ENCODE data around the gene FHIT. TPM values are rescaled to one million over a fixed set of nuclear protein-coding genes. Genes with fewer than 3 reads are reported as not detected.

FHIT gene
- total RNA-seq, 1 donor, result 16.9 TPM

DNA sequence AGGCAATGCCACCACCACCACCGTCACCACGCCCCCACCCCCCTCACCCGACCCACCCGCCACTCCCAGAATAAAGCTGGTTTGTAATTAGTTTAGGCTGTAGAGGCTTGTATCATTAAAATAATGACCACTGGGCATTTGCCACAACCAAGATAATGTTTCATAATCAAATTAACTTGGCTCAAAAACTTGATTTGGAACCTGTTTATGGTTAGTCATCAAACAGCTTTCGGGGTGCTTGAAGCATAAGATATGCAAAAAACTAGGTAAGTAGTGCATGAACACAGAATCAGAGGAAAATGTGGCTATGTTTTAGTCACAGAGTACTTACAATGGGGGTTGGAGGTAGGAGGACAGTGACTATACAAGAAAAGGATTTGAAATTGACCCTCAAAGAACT lies 115.1 kb downstream of the FHIT start:
- no peak overlapping the region for H3K4me3 ChIP-seq (ENCODE audit: low read length)
- H3K9me3 ChIP-seq (ENCODE audit: low read depth, low read length), result no peaks in the 10 kb centered on the region
- no peaks in the 10 kb centered on the region for H3K4me1 ChIP-seq (ENCODE audit: insufficient read depth, low read length)
- no peaks in the 10 kb centered on the region for H3K27me3 ChIP-seq (ENCODE audit: insufficient read depth, low read length)

DNA sequence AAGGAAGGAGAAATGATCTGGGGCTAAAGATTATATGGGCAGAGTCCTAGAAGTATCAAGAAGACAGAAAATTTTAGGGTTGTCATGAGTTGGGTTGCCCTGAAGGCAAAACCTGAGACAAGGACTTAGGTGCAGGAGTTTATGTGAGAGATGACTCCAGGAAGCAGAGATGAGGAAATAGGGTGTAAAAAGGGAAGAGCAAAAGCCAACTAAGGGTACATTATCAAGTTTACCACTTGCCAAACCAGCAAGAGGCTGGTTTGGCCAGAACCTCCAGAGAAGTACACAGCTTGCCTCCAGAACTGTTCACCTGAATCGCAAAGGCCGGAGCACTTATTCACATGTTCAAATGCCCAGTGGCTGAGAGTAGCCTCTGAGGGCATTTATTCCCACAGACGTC lies 116.7 kb downstream of the FHIT start:
- Histone ChIP-seq H3K27me3 (ENCODE audit: insufficient read depth, low read length) (no peaks in the 10 kb centered on the region), H3K4me3 (ENCODE audit: low read length) (no peak overlapping the region), H3K4me1 (ENCODE audit: insufficient read depth, low read length) (no peaks in the 10 kb centered on the region), H3K9me3 (ENCODE audit: low read depth, low read length) (no peaks in the 10 kb centered on the region)

DNA sequence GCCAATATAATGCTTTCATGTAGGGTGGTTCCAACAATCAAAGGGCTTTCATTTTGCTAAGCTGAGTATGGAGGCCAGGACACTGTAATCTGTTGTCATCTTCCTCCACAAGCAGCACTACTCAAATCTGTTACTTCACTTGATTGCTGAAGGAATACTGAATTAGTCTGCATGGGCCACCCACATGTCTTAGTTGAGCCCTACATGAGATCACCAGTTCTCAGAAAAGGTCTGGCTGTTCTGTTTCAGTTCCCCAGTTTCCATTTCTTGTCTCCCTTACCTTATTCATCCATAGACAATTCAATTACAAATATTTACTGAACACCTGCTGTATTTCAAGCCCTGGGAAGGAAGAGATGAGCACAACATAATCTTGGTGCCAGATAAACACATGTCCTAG lies 119.2 kb downstream of the FHIT start:
- Histone ChIP-seq H3K9me3 (ENCODE audit: low read depth, low read length) (no peaks in the 10 kb centered on the region), H3K27me3 (ENCODE audit: insufficient read depth, low read length) (no peaks in the 10 kb centered on the region), H3K4me1 (ENCODE audit: insufficient read depth, low read length) (no peaks in the 10 kb centered on the region), H3K4me3 (ENCODE audit: low read length) (no peak overlapping the region)

DNA sequence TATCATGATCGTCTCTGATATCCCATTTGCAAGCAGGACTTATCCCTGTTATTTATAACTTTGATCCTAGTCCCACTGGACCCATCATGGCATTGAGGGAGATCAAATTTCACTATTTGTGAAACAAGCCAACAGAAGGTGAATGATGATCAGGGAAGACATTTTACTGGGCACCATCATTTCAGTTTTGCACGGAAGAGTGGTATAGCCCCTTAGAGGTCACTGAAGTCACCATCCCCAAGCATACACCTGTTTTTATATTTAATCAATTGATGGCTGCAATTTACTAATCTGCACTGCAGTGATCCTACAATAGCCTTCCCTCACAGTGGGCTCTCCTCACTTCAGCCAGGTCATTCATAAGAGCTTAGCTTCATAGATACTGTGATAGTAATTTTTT lies 132.4 kb downstream of the FHIT start:
- Histone ChIP-seq H3K27me3 (ENCODE audit: insufficient read depth, low read length) (no peaks in the 10 kb centered on the region), H3K4me1 (ENCODE audit: insufficient read depth, low read length) (no peaks in the 10 kb centered on the region)

DNA sequence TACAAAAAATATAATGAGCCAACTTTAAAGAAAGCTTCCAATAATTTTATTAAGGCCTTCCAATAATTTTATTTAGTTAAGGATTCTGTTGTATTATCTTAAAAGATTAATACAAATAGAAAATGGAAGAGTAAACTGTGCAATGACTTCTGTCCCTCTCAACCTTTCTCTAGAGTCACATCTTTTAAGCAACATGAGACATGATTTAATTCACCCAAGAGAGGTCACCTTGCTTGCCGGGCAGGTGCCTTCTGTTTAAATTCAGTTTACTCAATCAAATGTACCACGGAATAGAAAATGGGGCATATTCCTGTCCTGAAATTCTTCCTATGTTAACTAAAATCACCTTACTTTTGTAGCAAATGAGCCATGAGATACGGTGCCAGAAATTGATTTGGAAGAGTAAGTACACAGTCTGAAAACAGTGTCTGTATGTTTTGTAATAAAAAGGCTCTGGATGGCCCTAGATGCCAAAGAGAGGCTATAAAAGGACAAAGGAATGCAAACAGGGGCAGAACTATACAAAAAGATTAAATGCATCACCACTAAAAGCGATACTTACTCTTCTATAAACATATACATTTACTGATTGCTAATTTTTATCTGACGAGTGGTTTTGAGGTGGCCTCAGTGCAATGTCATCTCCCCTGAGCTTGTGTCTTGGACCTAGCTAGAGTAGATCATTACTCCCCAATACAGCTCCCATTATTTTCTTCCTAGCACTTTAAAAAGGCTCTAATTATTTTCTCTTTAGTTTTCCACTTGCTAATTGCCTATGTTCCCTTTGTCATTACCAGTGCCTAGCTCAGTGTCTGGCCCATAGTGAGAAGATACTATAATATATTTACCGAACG lies 134.0 kb downstream of the FHIT start:
- Histone ChIP-seq H3K9me3 (ENCODE audit: low read depth, low read length) (no peaks in the 10 kb centered on the region), H3K4me3 (ENCODE audit: low read length) (no peak overlapping the region), H3K27me3 (ENCODE audit: insufficient read depth, low read length) (no peaks in the 10 kb centered on the region), H3K4me1 (ENCODE audit: insufficient read depth, low read length) (no peaks in the 10 kb centered on the region)

More for the DNA sequence above, 132.4 kb downstream of the FHIT start:
- no peaks in the 10 kb centered on the region for H3K9me3 ChIP-seq (ENCODE audit: low read depth, low read length)
- no peak overlapping the region for H3K4me3 ChIP-seq (ENCODE audit: low read length)

DNA sequence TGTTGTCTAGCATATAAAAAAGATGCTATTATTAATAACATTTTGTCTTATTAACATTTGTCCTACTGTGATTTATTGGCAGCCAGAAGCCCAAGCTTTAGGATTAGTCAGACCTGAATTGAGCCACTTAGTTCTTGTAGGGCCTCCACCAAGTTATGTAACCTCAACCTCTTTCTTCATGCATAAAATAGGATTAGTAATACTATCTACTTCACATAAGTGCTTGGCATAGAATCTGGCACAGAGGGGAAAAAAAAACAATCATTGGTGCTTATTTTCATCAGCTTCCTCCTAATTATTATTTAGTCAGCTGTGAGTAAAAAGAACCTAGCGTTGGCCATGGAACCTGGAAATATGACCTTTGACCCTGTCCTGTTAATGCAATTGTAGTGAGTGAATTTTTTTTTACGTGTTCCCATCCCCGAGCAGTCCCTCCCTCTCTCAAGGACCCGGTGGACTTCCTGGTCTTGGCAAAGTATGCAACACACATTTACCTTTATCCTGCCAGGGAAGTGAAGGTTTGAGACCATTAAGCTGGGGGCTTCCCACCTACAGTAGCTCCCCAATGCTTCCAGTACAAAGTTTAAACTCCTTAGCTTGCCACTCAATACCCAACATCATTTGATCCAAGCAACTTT lies 136.8 kb downstream of the FHIT start:
- no peak overlapping the region for H3K4me3 ChIP-seq (ENCODE audit: low read length)
- H3K27me3 ChIP-seq (ENCODE audit: insufficient read depth, low read length), result no peaks in the 10 kb centered on the region
- H3K9me3 ChIP-seq (ENCODE audit: low read depth, low read length), result no peaks in the 10 kb centered on the region
- no peaks in the 10 kb centered on the region for H3K4me1 ChIP-seq (ENCODE audit: insufficient read depth, low read length)

DNA sequence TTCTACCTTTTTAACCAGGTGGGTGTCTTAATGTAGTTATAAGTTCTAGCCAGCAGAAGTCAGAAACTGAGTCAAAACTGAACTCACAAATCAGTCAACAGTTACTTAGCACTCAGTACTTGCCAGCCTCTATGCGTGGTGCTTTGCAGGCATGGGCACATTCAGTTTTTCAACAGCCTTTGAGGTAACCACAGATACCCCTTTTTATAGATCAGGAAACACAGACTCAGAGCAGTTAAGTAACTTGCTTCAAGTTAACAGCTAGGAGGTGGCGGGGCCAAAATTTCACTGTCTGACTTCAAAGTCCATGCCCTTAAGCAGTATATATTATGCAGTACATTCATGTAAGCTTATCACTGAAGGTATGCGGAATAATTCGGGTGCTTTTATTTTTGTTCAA lies 139.4 kb downstream of the FHIT start:
- Histone ChIP-seq H3K4me1 (ENCODE audit: insufficient read depth, low read length) (no peaks in the 10 kb centered on the region), H3K27me3 (ENCODE audit: insufficient read depth, low read length) (no peaks in the 10 kb centered on the region), H3K9me3 (ENCODE audit: low read depth, low read length) (no peaks in the 10 kb centered on the region), H3K4me3 (ENCODE audit: low read length) (no peak overlapping the region)

DNA sequence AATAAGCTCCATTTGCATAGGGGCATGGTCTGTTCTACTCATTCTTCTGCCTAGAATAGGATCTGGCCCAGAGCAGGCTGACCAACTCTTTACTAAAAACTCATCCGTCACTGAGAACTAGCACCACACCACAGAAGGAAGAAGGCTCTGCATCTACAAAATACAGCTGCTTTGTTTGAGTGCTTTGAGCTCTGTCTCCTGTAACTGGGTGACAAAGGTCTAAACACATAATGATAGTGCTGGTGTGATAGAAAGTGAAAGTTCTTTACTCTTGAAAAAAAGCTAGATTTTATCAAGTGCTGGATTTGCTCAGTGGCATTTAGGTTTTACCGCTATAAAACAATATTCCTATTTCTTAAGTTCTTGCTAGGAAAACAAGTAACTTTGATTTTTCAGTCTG lies 140.7 kb downstream of the FHIT start:
- Histone ChIP-seq H3K27me3 (ENCODE audit: insufficient read depth, low read length) (no peaks in the 10 kb centered on the region), H3K9me3 (ENCODE audit: low read depth, low read length) (no peaks in the 10 kb centered on the region), H3K4me1 (ENCODE audit: insufficient read depth, low read length) (no peaks in the 10 kb centered on the region), H3K4me3 (ENCODE audit: low read length) (no peak overlapping the region)

DNA sequence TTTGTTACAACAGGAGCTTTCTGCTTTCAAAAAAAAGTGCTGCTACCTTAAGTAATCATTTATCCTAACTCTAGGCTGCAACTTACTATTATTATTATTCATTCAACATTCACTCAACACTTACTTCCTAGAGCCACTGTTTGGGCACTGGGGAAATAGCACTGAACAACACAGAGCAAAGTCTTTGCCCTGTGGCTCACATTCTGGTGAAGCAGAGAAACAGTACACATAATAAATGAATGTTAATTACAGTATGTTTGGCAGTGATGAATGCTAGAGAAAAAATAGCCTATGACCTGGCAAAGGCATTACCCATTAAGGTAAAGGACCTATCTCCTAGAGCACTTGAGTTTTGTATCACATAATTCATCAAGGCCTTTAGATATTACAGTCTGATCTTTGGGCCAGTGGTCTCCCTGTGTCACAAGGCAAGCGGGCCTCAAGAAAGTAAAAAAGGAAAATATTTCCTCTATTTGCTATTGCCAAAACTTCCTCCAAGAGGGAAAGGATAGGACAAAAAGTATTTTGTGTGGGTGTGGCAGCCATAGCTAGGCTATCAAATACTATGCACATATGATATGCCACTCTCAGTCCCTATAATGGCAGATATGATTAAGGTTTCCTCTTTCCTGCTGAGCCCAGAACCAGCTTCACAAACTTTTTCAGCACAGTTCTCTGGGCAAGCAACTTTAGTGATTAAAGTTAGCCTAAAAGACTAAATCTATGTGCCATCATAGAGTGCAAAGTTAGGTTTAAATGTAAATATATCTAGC lies 142.8 kb downstream of the FHIT start:
- no peak overlapping the region for H3K4me3 ChIP-seq (ENCODE audit: low read length)

DNA sequence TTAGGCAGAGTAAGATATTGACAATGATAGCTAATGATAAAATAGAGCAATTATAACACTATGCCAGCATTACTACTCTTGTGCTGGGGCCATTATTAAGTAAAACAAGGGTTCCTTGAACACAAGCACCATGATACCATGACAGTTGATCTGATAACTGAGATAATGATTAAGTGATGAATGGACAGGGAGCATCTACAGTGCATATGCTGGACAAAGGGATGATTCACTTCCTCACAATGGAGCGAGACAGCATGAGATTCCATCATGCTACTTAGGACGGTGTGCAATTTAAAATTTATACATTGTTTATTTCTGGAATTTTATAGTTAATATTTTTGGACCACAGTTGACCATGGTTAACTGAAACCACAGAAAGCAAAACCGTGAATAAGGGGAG lies 156.6 kb downstream of the FHIT start:
- Histone ChIP-seq H3K4me3 (ENCODE audit: low read length) (no peak overlapping the region), H3K9me3 (ENCODE audit: low read depth, low read length) (no peaks in the 10 kb centered on the region), H3K27me3 (ENCODE audit: insufficient read depth, low read length) (no peaks in the 10 kb centered on the region), H3K4me1 (ENCODE audit: insufficient read depth, low read length) (no peaks in the 10 kb centered on the region)

More for the DNA sequence above, 142.8 kb downstream of the FHIT start:
- Histone ChIP-seq H3K9me3 (ENCODE audit: low read depth, low read length) (no peaks in the 10 kb centered on the region), H3K27me3 (ENCODE audit: insufficient read depth, low read length) (no peaks in the 10 kb centered on the region), H3K4me1 (ENCODE audit: insufficient read depth, low read length) (no peaks in the 10 kb centered on the region)

DNA sequence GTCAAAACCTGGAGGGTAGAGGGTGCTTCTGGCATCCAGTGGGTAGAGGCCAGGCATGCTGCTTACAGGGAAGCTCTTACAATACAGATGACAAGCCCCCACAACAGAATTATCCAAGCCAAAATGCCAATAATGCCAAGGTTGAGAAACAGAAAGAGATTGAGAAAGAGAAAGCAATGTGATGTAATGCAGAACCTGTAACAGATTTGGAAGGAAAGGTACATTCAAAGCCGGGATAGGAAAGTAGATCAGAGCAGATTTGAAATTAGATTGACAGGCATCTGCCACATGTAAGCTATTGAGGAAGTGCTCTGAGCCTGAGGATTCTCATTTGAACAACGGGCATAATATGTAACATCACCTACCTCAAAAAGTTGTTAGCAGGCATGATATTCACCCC lies 157.9 kb downstream of the FHIT start:
- Histone ChIP-seq H3K27me3 (ENCODE audit: insufficient read depth, low read length) (no peaks in the 10 kb centered on the region), H3K9me3 (ENCODE audit: low read depth, low read length) (no peaks in the 10 kb centered on the region), H3K4me3 (ENCODE audit: low read length) (no peak overlapping the region), H3K4me1 (ENCODE audit: insufficient read depth, low read length) (no peaks in the 10 kb centered on the region)

DNA sequence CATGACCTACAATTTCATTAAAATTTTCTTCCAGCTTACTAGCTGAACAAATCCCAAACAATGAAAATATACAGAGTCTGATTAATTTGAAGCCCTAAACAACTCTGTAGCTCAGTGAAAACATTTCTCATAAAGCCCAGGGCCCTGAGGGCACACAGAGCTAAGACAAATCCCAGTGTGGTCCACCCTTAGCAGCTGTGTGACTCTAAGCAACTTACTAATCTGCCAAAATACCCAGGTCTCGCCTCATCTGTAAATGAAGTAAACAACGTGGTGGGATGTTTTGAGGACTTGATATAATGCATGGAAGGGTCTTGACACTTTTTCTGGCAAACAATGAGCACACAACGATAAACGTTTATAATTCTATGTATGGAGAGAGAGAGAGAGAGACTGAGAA lies 158.4 kb downstream of the FHIT start:
- no peak overlapping the region for H3K4me3 ChIP-seq (ENCODE audit: low read length)
- no peaks in the 10 kb centered on the region for H3K4me1 ChIP-seq (ENCODE audit: insufficient read depth, low read length)
- H3K9me3 ChIP-seq (ENCODE audit: low read depth, low read length), result no peaks in the 10 kb centered on the region
- no peaks in the 10 kb centered on the region for H3K27me3 ChIP-seq (ENCODE audit: insufficient read depth, low read length)

DNA sequence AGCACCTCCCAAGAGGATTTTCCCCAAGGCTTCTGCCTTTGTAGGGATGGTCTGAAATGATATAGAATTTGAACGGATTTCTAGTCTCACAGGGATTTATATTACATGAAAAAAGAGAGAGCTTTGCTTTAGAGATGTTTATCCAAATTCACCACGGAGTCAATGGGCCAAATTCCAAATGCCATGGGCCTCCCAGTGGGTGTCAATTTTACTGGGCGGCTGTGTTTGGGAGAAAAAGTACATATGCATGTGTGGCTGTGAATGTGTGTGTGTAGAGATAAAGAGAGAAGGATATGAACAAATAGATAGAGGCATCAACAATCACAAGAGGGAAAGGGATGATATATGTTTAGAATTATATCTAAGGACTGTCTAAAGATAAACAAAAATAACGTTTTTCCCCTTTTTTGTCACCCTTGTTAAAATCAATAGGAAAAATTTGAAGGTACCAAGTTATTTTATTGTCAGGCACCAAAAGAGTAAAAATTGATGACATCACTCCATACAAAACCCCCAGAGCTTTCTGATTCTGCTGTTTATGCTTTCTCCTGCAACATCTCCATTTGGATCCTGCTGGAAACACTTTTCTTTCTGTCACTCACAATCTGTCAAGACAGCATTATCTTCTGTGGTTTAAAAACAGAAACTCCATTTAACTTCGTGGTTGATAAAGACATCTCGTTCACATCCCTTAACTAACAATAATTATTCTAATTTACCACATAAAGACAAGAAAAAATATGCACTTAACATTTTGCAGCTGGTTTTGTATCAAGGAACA lies 160.7 kb downstream of the FHIT start:
- Histone ChIP-seq H3K4me1 (ENCODE audit: insufficient read depth, low read length) (no peaks in the 10 kb centered on the region), H3K27me3 (ENCODE audit: insufficient read depth, low read length) (no peaks in the 10 kb centered on the region), H3K9me3 (ENCODE audit: low read depth, low read length) (no peaks in the 10 kb centered on the region), H3K4me3 (ENCODE audit: low read length) (no peak overlapping the region)

DNA sequence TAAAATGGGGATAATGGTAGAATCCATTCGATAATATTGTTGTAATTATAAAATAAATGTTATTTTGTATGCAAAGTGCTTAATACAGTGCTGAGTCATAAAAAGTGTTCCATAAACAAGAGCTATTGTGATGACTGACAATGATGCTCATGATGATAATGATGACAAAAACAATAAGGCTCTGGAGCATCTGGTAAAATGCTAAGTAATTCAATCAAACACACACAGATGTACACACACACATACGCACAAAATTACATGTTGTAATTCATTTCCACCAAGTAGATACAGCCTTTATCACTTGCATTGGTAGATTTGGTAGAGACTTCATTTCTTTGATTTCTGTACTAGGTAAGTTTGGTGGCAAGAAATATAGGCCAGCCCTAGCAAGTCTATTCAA lies 163.8 kb downstream of the FHIT start:
- H3K4me3 ChIP-seq (ENCODE audit: low read length), result no peak overlapping the region
- no peaks in the 10 kb centered on the region for H3K27me3 ChIP-seq (ENCODE audit: insufficient read depth, low read length)
- H3K9me3 ChIP-seq (ENCODE audit: low read depth, low read length), result no peaks in the 10 kb centered on the region
- no peaks in the 10 kb centered on the region for H3K4me1 ChIP-seq (ENCODE audit: insufficient read depth, low read length)

DNA sequence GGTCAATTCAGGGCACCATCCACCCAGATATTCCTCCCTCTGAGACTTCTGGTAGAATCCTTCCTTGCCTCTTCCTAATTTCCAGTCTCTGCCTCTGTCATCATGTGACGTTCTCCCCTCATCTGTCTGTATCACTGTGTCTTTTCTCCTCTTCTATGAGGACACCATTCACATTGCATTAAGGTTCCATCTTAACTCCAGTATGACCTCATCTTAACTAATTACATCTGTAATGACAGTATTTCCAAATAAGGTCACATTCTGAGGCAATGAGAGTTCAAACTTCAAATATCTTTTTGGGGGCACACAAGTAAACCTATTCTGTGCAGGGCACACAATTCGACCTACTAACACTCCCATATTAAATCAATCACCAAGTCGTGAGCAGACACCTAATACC lies 169.7 kb downstream of the FHIT start:
- Histone ChIP-seq H3K27me3 (ENCODE audit: insufficient read depth, low read length) (no peaks in the 10 kb centered on the region), H3K4me1 (ENCODE audit: insufficient read depth, low read length) (no peaks in the 10 kb centered on the region), H3K9me3 (ENCODE audit: low read depth, low read length) (no peaks in the 10 kb centered on the region), H3K4me3 (ENCODE audit: low read length) (no peak overlapping the region)

Data from mononuclear cell (primary cell).